ENCODE measurements around the gene CEP350. TPM values are rescaled to one million over a fixed set of nuclear protein-coding genes. Genes with fewer than 3 reads are reported as not detected.
"Not testable (repeated sequence)": the region's sequence is repeated elsewhere in the genome, so short reads cannot be mapped to it uniquely, and the experiment has no call there.

Gene CEP350
- total RNA-seq, 1 experiment from 2014 or later = 17.5 TPM

DNA sequence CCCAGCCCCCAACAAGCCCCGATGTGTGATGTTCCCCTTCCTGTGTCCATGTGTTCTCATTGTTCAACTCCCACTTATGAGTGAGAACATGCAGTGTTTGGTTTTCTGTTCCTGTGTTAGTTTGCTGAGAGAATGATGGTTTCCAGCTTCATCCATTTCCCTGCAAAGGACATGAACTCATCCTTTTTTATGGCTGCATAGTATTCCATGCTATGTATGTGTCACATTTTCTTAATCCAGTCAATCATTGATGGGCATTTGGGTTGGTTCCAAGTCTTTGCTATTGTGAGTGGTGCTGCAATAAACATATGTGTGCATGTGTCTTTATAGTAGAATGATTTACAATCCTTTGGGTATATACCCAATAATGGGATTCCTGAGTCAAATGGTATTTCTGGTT, 52.2 kb downstream of the CEP350 start:
- not testable (repeated sequence) for H3K27me3 ChIP-seq, H3K9me3 ChIP-seq, DNase-seq, H3K4me3 ChIP-seq
- peaks cover 37% of the 10 kb centered on the region for H3K36me3 ChIP-seq

DNA sequence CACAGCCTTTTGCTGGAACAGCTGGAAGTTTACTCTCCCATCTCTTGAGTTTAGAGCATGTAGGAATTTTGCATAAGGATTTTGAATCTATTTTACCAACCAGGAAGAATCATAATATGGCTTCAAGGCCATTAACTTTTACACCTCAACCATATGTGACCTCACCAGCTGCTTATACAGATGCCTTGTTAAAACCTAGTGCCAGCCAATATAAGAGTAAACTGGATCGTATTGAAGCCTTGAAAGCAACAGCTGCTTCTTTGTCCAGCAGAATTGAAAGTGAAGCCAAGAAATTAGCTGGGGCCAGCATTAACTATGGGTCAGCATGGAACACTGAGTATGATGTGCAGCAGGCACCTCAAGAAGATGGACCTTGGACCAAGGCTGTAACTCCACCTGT, 65.4 kb downstream of the CEP350 start:
- Histone ChIP-seq H3K9me3 (no peaks in the 10 kb centered on the region), H3K4me3 (no peak overlapping the region), H3K36me3 (peaks cover 51% of the 10 kb centered on the region), H3K27me3 (no peaks in the 10 kb centered on the region)
- no peak for DNase-seq

DNA sequence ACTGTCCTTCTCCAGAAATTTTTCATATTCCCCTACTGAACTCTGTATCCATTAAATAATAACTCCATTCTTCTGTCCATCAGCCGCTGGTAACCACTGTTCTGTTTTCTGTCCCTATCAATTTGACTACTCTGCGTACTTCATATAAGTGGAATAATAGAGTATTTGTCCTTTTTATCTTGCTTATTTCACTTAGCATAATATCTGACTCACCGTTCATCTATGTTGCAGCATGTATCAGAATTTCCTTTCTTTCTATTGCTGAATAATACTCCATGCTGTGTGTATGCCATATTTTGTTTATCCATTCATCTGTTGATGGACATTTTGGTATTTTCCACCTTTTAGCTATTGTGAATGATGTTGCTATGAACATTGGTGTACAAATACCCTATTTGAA, 71.9 kb downstream of the CEP350 start:
- Histone ChIP-seq H3K4me3 (no peak overlapping the region), H3K36me3 (peaks cover 39% of the 10 kb centered on the region), H3K27me3 (no peaks in the 10 kb centered on the region), H3K9me3 (no peaks in the 10 kb centered on the region)
- no peak for DNase-seq

DNA sequence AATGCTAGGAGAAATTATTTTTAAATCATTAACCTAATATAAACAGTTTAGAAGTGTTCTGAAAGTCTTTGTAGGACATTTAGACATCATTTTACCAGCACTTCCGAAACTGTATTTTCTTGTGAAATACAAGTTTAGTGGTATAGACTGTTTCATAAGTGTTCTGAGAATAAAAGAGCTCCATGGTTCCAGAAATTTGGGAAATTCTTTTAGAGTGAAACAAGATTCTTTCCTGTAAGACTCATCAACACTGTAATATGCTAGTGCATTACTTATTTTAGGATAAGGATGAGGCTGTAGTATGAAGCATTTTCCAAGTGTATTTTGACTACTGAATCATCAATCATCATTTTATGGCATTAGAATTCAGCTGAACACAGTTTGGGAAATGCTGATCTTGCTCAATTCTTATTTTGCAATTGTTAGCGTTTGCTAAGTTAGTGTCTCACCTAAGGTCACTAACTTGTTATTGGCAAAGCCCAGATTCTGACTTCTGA, 73.4 kb downstream of the CEP350 start:
- no peaks in the 10 kb centered on the region for H3K27me3 ChIP-seq
- no peak overlapping the region for H3K4me3 ChIP-seq
- no peak for DNase-seq
- H3K9me3 ChIP-seq = no peaks in the 10 kb centered on the region
- H3K36me3 ChIP-seq = peaks cover 28% of the 10 kb centered on the region

DNA sequence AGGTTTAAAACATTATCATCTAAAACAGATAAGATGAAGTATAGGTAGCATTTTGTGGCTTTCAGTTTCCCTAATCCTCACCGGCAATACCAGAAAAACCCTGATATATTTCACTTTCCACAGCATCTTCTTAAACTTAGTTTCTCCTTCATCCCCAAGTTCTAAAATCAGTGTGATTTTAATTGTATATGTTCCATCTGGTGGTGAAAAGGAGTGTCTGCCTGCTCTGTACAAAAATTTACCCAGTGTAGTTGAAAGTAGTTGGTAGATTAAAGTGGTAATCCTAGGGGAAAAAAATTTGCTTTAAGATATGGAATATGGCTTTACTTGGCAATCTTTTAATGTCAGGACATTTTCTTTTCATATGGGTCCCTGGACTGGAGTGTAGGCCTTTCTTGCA, 74.3 kb downstream of the CEP350 start:
- Histone ChIP-seq H3K27me3 (no peaks in the 10 kb centered on the region), H3K4me3 (no peak overlapping the region), H3K36me3 (peaks cover 24% of the 10 kb centered on the region), H3K9me3 (no peaks in the 10 kb centered on the region)
- no peak for DNase-seq

DNA sequence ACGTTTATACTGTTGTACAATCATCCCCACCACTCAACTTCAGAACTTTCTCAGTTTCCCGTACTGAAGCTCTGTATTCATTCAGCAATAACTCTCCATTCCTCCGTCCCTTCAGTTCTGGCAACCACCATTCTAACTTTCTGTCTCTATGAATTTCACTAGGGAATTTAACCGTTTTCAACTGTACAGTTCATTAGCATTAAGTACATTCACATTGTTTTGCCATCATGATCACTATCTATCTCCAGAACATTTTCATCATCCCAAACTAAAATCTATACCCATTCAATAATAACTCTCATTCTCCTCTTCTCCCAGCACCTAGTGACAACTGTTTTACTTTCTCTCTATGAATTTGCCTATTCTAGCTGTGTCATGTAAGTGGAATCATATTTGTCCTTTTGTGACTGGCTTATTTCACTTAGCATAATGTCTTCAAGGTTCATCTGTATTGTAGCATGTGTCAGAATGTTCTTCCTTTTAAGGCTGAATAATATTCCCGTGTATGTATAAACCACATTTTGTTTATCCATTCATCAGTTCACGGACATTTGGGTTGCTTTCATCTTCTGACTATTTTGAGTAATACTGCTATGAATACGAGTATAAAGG, 75.0 kb downstream of the CEP350 start:
- no peaks in the 10 kb centered on the region for H3K27me3 ChIP-seq
- H3K4me3 ChIP-seq = no peak overlapping the region
- DNase-seq = no peak
- H3K36me3 ChIP-seq = peaks cover 22% of the 10 kb centered on the region
- no peaks in the 10 kb centered on the region for H3K9me3 ChIP-seq

DNA sequence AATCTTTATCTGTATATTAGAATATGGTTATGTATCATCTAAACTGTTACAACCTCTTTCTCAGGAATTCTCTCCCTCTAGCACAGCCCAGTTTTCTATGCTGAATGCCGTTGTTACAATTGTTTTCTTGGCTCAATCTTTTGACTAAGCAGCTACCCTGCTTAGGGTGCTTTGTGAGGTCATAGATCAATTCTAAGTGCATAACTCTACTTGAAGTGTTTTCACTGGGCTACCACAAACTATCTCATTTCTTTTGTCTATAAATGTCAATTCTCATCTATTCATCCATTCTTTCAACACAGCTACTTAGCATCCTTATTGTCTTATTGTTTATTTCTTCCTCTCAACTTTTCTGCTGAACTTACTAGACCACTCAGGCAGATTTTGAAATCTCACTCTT, 77.1 kb downstream of the CEP350 start:
- H3K36me3 ChIP-seq = peaks cover 24% of the 10 kb centered on the region
- H3K9me3 ChIP-seq = no peaks in the 10 kb centered on the region
- H3K4me3 ChIP-seq = no peak overlapping the region
- DNase-seq = no peak
- H3K27me3 ChIP-seq = no peaks in the 10 kb centered on the region

DNA sequence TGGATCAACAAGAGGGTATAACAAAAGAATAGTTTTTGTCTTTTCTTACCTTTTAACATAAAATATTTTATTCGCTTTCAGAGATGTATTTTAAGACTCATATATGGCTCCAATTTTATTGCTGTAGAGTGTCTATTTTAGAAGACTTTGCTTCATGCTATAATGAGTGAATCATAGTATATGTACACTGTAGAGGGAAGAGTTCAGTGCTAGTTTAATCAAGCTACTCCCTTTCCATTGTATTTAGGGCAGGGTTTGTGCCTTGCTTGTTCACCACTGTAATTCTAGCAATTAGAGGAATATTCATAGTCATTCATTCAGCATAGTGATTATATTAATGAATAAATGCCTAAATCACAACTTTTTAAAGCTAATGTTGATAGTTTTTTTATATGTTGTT, 78.8 kb downstream of the CEP350 start:
- H3K36me3 ChIP-seq = peaks cover 24% of the 10 kb centered on the region
- no peak for DNase-seq
- no peaks in the 10 kb centered on the region for H3K27me3 ChIP-seq
- no peak overlapping the region for H3K4me3 ChIP-seq
- no peaks in the 10 kb centered on the region for H3K9me3 ChIP-seq

DNA sequence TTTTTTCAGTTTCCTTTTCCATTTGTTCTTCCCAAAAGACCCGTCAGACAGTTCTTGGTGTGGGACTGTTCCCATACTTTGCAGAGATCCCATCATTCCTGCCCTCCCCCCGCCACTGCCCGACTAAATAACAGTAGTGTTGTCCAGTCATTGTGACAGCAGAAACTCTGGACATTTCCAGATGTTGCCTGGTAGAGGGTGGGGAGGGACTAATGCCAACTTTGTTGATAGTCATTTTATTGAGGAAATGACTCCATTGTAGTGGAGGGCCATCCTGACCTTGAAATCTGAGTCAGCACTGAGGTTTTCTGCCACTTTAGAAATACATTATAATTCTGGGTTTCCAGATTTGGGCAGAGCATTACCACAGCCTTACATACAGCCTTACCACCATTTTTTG, 85.4 kb downstream of the CEP350 start:
- H3K9me3 ChIP-seq = no peaks in the 10 kb centered on the region
- peak; percentile 78 for DNase-seq
- peaks cover 36% of the 10 kb centered on the region for H3K36me3 ChIP-seq
- H3K27me3 ChIP-seq = no peaks in the 10 kb centered on the region
- no peak overlapping the region for H3K4me3 ChIP-seq

DNA sequence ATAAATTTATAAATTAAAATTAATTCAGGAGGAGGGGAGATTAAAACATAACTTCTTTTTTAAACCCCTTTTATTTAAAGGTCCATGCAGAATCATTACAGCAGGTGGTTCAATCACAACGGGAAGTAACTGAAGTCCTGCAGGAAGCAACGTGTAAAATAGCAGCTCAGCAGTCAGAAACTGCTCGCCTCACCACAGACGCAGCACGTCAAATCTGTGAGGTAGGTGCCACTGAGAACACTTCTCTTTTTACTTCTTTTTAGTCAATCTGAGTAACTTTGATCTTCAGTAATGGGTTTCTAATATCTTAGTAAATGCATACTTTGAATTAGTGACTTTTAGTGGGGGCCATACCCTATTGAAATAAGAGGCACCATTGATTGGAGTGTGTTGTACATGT, 87.0 kb downstream of the CEP350 start:
- no peak overlapping the region for H3K4me3 ChIP-seq
- H3K9me3 ChIP-seq = no peaks in the 10 kb centered on the region
- peaks cover 44% of the 10 kb centered on the region for H3K36me3 ChIP-seq
- H3K27me3 ChIP-seq = no peaks in the 10 kb centered on the region
- no peak for DNase-seq

DNA sequence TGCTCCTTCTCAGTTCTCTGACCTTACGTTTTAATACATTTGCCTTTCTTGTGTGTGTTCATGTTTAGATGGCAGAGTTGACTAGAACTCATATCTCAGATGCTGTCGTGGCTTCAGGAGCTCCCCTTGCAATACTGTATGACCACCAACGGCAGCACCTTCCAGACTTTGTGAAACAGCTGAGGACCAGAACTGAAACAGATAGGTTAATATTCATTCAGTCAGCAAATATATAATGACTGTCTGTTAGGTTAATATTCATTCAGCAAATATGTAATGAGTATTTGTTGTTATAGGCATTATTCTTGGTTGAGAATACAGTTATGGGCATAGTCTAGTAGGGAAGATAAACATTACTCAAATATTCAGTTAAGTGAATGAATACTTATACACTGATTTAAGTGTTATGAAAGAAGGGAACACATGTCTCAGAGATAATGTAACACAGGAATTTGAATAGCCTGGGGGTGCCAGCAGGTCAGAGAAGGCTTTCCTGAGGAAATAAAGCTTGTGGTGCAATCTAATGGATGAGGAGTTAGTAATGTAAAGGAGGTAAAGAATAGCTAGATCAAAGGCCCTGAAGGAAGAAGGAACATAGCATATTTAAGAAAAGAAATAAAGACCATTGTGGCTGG, 88.5 kb downstream of the CEP350 start:
- Histone ChIP-seq H3K36me3 (peaks cover 42% of the 10 kb centered on the region), H3K9me3 (no peaks in the 10 kb centered on the region), H3K27me3 (no peaks in the 10 kb centered on the region), H3K4me3 (no peak overlapping the region)
- DNase-seq = peak; percentile 68

DNA sequence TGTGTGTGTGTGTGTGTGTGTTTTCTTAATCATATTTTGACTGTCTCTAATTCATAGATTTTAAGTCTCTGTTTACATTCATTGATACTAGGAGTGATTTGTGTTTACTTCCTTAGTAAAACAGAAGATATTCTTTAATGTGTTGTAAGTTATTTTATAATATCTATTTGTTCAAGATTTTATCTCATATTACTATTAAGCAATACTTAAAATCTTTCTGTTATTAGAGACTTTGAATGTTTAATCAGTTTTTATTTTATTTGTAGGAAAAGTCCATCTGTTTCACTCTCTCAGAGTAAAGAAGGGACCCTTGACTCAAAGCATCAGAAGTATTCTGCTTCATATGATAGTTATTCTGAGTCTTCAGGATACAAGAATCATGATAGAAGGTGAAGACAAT, 89.2 kb downstream of the CEP350 start:
- Histone ChIP-seq H3K4me3 (no peak overlapping the region), H3K27me3 (no peaks in the 10 kb centered on the region), H3K36me3 (peaks cover 42% of the 10 kb centered on the region), H3K9me3 (no peaks in the 10 kb centered on the region)
- DNase-seq = no peak

DNA sequence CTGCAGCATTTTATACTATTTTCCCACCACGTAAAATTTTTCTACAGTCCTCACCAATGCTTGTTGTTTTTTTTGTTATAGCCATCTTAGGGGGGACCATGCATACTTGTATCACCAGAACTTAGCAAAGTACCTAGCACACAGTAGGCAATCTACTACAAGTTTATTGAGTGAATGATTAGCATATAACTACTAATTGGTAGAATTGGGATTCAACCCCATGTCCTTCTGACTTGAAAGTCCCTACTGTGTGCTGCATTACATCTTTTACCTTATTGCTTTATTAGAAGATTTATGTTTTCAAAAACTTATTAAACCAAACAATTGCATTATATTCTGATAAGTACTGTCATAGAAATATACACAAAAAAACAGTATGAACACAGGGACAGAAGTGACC, 92.1 kb downstream of the CEP350 start:
- H3K27me3 ChIP-seq = no peaks in the 10 kb centered on the region
- H3K36me3 ChIP-seq = peaks cover 48% of the 10 kb centered on the region
- H3K4me3 ChIP-seq = no peak overlapping the region
- no peaks in the 10 kb centered on the region for H3K9me3 ChIP-seq
- DNase-seq = no peak

DNA sequence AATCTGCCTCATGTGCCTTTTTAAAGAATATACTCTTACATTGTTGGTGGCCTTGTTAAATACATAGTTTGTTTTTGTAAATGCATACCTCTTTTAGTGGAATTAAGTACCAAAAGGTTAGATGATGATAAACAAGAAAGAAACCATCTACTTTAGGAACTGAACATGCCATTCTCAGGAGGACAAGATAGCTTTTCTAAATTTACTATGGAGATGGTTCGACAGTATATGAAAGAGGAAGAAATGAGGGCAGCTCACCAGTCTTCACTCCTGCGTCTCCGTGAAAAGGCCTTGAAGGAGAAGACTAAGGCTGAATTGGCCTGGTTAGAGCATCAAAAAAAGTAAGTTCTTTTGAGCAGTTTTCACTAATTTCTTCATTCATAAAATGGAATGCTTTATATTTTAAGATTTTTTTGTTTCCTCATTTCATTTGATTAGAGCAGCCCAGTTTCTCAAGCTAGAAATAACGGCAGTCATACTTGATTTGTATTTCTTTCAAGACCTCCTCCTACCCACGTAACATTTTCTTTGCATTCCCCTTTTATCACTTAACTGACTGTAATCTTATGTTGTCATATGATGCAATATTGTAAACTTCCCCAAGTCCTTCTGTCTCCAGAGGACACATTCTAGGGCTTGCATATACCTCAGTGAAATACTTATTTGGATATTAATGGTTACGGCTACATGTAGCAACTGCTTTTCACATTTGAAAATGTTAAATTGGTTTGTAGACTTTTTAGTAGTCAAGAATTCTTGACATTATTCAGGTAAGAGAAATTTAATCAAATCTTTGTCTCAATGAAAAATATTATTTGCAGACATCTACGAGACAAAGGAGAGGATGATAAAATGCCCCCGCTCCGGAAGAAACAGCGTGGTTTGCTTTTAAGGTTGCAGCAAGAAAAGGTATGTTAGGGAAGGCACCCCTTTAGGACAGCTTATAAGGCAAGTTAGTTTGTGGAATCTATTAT, 99.3 kb downstream of the CEP350 start:
- H3K27me3 ChIP-seq = no peaks in the 10 kb centered on the region
- H3K36me3 ChIP-seq = peaks cover 47% of the 10 kb centered on the region
- H3K4me3 ChIP-seq = no peak overlapping the region
- no peak for DNase-seq
- H3K9me3 ChIP-seq = no peaks in the 10 kb centered on the region

DNA sequence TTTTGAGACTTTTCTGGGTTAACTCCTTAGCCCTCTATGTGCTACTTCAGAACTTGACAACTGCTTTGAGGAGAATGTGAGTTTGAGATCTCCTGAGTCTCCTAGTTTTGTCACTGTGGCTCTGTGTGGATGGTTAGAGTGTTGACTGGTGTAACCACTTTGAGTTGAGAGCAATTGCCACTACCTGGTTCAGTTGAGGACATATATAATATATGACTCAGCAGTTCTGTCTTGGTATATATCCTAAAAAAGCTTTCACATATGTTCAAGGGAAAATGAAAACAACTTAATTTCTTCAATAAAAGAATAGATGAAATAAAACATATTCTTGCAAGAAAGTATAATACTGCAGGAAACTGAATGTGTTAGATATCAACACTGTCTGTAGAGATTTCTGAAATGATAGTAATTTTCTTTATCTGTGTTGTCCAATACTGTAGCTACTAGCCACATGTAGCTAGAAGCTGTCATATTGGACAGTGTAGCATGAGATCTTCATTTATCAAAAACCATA, 103.3 kb downstream of the CEP350 start:
- Histone ChIP-seq H3K4me3 (no peak overlapping the region), H3K36me3 (peaks cover 46% of the 10 kb centered on the region), H3K9me3 (no peaks in the 10 kb centered on the region), H3K27me3 (no peaks in the 10 kb centered on the region)
- DNase-seq = no peak

DNA sequence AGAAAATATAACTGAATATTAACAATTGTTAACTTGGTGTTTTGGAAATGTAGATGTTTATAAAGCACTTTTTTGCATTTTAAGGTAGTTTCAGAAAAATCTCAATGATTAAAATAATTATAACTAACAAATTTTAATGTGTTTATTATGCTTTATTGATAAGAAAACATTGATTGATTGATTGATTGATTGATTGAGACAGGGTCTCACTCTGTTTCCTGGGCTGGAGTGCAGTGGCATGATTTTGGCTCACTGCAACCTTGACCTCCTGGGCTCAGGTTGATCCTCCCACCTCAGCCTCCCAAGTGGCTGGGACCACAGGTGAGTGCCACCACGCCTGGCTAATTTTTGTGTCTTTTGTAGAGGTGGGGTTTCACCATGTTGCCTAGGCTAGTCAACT, 106.4 kb downstream of the CEP350 start:
- H3K4me3 ChIP-seq = no peak overlapping the region
- H3K36me3 ChIP-seq = peaks cover 41% of the 10 kb centered on the region
- no peaks in the 10 kb centered on the region for H3K27me3 ChIP-seq
- DNase-seq = no peak
- no peaks in the 10 kb centered on the region for H3K9me3 ChIP-seq

DNA sequence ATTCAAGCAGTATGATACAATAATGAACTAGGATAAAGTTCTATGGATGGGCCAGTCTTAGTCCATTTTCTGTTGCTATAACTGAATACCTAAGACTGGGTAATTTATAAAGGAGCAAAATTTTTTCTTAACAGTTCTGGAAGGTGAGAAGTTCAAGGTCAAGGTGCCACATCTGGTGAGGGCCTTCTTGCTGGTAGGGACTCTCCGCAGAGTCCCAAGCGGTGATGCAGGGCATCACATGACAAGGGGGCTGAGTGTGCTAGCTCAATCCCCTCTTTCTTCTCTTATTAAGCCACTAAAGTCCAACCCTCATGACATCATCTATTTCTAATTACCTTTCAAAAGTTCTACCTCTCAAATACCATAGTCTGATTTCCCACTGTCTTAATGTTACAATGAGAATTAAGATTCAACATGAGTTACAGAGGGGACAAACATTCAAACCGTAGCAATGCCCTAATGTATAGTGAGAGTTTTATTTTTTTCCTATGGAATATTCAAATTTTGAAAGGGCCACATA, 107.9 kb downstream of the CEP350 start:
- Histone ChIP-seq H3K27me3 (no peaks in the 10 kb centered on the region), H3K4me3 (no peak overlapping the region), H3K36me3 (peaks cover 52% of the 10 kb centered on the region), H3K9me3 (no peaks in the 10 kb centered on the region)
- no peak for DNase-seq
